AG04450 (cell line): Measurements from ENCODE around the gene ASAP3. TPM values are rescaled to one million over a fixed set of nuclear protein-coding genes. Genes with fewer than 3 reads are reported as not detected.

Experiments
- CTCF ChIA-PET: fragments of 300-600, 350-600 bp; formaldehyde crosslinking; extraction: SDS; loops from one replicate; lab custom pipeline; 2022; ENCODE audit warnings: antibody characterized with exemption, inconsistent platforms; lab: Charles Lee
- POLR2A ChIA-PET: fragments of 350-600 bp; formaldehyde crosslinking; extraction: SDS; loops from one replicate; lab custom pipeline; 2021; ENCODE audit warnings: antibody characterized with exemption, inconsistent platforms; lab: Yijun Ruan, JAX
- DNase-seq: peaks from one replicate; pipeline ENCODE4 v3.0.0-alpha.2; 2011; ENCODE audit warnings: low read depth, low spot score
- H3K27ac ChIP-seq: one replicate; pipeline ENCODE4 v1.5.1; 2012; ENCODE audit warnings: low read depth, low read length, control low read depth
- H3K27me3 ChIP-seq: one replicate; pipeline ENCODE4 v1.6.0; 2012; ENCODE audit warnings: low read length; ENCODE audit not compliant: control insufficient read depth, insufficient read depth
- H3K4me3 ChIP-seq: 2 replicates; pipeline ENCODE4 v1.5.1; 2011; ENCODE audit warnings: mild to moderate bottlenecking, low read depth, low read length, control low read depth
- H3K9me3 ChIP-seq: 2 replicates; pipeline ENCODE4 v1.5.1; 2012; ENCODE audit warnings: low read length; ENCODE audit not compliant: control insufficient read depth, insufficient read depth
- polyA plus RNA-seq: library from polyadenylated mRNA; depleted of rRNA; stranded (reverse); fragments of >200 nt; gene quantifications from 2 replicates; pipeline ENCODE4 v1.2.3, GENCODE V29; 2011
- TF ChIP-seq, protein P1 (sequence below): IDR thresholded peaks from 2 replicates; pipeline ENCODE4 v1.5.1; 2011; ENCODE audit warnings: low read depth, low read length, control low read depth, inconsistent platforms

The ASAP3 gene
- polyA plus RNA-seq, 1 experiment, result 25.5 TPM

DNA sequence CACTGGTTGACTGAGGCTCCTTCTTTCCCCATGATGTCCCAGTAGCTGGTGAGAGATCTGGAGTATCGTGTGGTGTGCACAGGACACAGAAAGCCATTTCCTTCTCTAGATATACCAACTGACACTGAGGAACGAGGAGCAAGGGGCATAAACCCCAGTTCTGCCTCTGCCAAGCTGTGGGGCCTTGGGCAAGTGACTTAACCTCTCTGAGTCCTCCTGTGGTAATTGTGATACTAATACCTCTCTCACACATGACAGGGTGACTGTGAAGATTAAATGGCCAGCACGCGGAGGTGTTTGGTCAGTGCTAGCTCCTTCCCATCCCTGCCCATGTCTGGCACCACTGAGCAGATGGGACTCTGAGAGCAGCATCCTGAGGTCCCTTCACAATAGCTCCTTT is 33.1 kb downstream of the ASAP3 start:
- Histone ChIP-seq H3K9me3 (no peaks in the 10 kb centered on the region), H3K27ac (no peak overlapping the region), H3K27me3 (no peaks in the 10 kb centered on the region), H3K4me3 (no peak overlapping the region)
- POLR2A ChIA-PET, result no interaction called here
- CTCF ChIA-PET, result no interaction called here
- TF ChIP-seq, protein P1, sequence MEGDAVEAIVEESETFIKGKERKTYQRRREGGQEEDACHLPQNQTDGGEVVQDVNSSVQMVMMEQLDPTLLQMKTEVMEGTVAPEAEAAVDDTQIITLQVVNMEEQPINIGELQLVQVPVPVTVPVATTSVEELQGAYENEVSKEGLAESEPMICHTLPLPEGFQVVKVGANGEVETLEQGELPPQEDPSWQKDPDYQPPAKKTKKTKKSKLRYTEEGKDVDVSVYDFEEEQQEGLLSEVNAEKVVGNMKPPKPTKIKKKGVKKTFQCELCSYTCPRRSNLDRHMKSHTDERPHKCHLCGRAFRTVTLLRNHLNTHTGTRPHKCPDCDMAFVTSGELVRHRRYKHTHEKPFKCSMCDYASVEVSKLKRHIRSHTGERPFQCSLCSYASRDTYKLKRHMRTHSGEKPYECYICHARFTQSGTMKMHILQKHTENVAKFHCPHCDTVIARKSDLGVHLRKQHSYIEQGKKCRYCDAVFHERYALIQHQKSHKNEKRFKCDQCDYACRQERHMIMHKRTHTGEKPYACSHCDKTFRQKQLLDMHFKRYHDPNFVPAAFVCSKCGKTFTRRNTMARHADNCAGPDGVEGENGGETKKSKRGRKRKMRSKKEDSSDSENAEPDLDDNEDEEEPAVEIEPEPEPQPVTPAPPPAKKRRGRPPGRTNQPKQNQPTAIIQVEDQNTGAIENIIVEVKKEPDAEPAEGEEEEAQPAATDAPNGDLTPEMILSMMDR, result no peak
- no peak for DNase-seq

- no peak overlapping the region for H3K27ac ChIP-seq
- TF ChIP-seq, protein P1, result no peak
- H3K4me3 ChIP-seq, result no peak overlapping the region
- ChIA-PET POLR2A (no interaction called here), CTCF (interaction anchor here (0.9 kb wide), 1 partner anchor 9 kb away, joined by 4 read pairs; no protein-coding TSS in a partner anchor)
- DNase-seq, result no peak
- H3K9me3 ChIP-seq, result no peaks in the 10 kb centered on the region
- H3K27me3 ChIP-seq, result no peaks in the 10 kb centered on the region
These were observed 34.0 kb downstream of the ASAP3 start for GRCh38 chr1:23449958-23450357.

DNA sequence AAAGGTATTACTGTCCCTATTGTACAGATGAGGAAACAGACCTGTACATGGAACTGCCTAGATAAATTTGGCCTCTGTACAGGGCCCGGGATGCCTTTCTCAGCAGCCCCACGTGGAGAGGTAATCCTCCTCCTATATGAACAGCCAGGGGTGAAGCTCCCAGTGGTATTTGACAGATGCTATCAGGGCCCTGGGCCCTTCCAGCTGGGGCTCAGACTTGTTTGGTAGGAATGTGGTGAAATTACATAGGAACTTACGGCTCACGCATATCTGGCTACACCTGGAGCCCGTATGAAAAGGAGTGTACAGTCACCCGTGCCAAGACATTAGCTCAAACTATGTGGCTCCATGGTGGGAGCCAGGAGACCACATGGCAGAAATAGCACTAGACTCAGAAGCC is 34.7 kb downstream of the ASAP3 start:
- Histone ChIP-seq H3K27ac (no peak overlapping the region), H3K27me3 (no peaks in the 10 kb centered on the region), H3K4me3 (no peak overlapping the region), H3K9me3 (no peaks in the 10 kb centered on the region)
- DNase-seq, result no peak
- TF ChIP-seq, protein P1, result no peak
- CTCF ChIA-PET, result interaction anchor here (0.9 kb wide), 1 partner anchor 9 kb away, joined by 4 read pairs; no protein-coding TSS in a partner anchor
- POLR2A ChIA-PET, result no interaction called here

DNA sequence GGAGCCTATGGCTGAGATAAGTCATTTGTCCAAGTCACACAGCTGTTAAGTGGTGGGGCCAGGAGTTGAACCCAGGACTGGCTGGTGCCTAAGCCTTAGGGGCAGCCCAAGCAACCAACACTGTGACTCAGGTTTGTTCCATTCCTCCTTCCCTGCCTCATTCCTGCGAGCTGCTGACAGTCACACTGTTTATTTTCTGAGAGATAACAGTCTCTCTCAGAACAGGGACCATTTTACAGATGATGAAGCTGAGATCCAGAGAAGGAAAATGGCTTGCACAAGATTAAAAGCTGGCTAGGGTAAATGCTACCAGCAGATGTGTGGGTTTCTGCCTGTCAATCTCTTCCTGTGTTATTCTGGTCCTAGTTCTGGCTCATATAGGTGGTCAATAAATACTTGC is 35.1 kb downstream of the ASAP3 start:
- ChIA-PET CTCF (interaction anchor here (0.9 kb wide), 1 partner anchor 8 kb away, joined by 4 read pairs; no protein-coding TSS in a partner anchor), POLR2A (no interaction called here)
- DNase-seq, result no peak
- H3K9me3 ChIP-seq, result no peaks in the 10 kb centered on the region
- H3K27me3 ChIP-seq, result no peaks in the 10 kb centered on the region
- no peak overlapping the region for H3K4me3 ChIP-seq
- no peak overlapping the region for H3K27ac ChIP-seq
- TF ChIP-seq, protein P1, result no peak

- H3K4me3 ChIP-seq, result no peak overlapping the region
- CTCF ChIA-PET, result interaction anchor here (1.2 to 1.7 kb wide), 2 partner anchors 43 to 50 kb away, joined by 5 to 8 read pairs; no protein-coding TSS in a partner anchor
- no peaks in the 10 kb centered on the region for H3K27me3 ChIP-seq
- POLR2A ChIA-PET, result no interaction called here
- no peaks in the 10 kb centered on the region for H3K9me3 ChIP-seq
- DNase-seq, result no peak
- H3K27ac ChIP-seq, result no peak overlapping the region
- TF ChIP-seq, protein P1, result no peak
These were observed 37.2 kb downstream of the ASAP3 start for GRCh38 chr1:23446661-23447310.
